ENCODE results near the gene ITFG1. TPM values are rescaled to one million over a fixed set of nuclear protein-coding genes. Genes with fewer than 3 reads are reported as not detected.

ITFG1 gene
- total RNA-seq, 4 donors from 2014 or later = 44.8 to 98.4 (median 65.5) TPM

DNA sequence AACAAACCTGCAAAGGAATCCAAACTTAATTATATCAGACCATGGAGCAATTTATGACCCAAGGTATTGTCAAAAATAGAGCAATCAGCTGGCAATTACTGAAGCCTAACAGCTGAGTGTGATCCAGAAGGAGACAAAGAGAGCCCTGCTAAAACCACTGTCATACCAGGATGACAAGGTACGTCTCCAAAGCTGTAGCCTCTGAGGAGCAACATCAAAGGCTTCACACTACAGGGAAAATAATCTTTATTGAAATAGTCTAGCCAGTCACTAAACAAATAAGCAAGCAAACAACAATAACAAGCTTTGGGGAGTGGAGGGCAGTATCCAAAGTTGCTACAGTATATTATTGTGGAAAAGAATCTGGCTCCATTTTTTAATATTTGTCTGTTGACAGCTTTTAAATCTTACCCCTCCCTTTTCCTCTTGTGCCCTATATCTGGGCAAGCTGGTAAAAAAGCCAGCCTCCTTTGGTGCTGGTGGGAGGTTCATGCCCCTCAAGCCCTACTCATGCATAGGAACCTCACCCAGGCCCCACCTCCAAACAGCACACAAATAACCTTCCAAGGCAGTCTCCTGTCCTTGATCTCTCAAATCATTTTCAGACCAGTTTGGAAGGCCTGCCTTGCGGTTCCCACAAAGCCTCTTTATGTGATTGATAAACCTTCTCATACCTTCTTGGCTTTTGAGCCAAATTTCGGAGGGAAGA, 73.7 kb downstream of the ITFG1 start:
- TF ChIP-seq, protein P1, sequence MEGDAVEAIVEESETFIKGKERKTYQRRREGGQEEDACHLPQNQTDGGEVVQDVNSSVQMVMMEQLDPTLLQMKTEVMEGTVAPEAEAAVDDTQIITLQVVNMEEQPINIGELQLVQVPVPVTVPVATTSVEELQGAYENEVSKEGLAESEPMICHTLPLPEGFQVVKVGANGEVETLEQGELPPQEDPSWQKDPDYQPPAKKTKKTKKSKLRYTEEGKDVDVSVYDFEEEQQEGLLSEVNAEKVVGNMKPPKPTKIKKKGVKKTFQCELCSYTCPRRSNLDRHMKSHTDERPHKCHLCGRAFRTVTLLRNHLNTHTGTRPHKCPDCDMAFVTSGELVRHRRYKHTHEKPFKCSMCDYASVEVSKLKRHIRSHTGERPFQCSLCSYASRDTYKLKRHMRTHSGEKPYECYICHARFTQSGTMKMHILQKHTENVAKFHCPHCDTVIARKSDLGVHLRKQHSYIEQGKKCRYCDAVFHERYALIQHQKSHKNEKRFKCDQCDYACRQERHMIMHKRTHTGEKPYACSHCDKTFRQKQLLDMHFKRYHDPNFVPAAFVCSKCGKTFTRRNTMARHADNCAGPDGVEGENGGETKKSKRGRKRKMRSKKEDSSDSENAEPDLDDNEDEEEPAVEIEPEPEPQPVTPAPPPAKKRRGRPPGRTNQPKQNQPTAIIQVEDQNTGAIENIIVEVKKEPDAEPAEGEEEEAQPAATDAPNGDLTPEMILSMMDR (IDR thresholded peaks at IDR 0.05; ENCODE audit: low read depth) = no peak

DNA sequence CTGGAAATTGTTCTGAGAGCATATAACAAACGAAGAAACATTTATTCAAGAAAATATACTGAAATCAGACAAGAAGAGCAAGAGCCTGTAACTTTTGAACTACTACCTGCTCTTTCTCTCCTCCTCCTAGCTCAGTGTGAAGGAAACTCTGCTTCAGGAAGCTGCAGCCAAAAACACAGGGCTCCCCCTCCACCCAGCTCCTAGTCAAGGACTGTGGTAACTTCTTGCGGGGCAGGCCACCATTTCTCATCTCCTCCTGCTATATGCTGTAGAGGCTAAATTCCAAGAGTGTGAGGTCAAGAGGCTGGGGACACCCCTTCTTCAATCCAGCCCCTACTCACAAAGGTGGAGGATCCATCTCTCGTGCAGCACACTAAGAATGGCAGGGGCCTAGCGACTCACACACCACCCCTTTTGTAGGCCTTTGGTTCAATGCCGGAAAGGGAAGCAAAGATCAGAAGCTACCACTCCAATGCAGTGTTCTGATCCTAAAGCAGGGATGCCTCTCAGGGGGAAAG, 74.6 kb downstream of the ITFG1 start:
- TF ChIP-seq, protein P1 (IDR thresholded peaks at IDR 0.05; ENCODE audit: low read depth) = no peak

DNA sequence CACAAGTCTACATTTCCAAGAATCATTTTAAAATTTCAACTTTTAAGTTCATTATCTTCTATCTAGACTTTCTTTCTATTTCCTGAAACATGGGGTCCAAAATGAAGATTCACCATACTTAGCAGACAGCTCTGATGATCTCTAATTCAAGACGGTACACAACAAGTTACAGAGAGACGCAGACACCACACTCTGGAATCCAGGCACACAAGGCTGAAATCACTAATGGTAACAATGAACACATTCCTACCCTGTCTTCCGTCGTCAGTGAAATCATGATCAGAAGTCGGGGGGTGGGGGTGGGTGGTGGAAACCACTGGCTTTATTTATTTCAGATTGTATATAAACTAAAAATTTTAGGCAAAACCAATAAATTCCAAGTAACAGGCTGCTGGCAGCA, 78.5 kb downstream of the ITFG1 start:
- TF ChIP-seq, protein P1 (IDR thresholded peaks at IDR 0.05; ENCODE audit: low read depth) = no peak

DNA sequence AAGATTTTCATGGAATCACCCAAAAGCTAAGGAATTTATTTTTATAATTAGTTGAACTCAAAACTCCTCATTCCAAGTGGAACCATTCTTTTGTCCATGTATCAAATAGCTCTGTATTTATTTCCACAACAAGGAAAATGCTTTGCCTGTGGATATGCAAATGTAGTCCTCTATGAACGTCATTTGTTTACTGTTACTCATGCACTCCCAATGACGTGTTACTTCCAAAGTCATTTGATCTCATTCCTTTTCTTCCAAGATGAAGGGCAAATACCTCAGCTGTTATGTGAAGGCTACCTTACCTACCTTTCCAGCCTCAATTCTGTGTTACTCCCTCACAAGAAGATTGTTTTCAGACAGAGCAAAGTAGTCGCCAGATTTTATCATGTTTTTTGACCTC, 83.7 kb downstream of the ITFG1 start:
- TF ChIP-seq, protein P1 (IDR thresholded peaks at IDR 0.05; ENCODE audit: low read depth) = no peak

DNA sequence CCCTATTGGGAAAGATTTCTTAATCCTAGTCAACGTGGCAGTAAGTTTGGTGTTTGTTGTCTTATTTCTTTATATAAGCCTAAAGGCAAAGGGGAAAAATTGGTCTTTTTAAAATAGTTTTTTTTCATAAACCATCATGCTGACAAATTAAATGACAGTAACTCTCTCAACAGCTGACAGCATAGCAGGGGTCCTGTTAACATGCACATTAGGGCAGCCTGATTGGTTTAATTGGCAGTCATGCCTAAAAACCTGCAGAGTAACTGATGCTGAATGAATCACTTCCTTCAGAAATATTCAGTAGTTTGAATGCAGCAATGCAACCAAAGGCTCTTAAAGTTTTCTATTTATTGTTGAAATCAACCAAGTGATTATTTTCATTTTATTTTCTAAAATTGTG, 85.4 kb downstream of the ITFG1 start:
- TF ChIP-seq, protein P1 (IDR thresholded peaks at IDR 0.05; ENCODE audit: low read depth) = no peak

DNA sequence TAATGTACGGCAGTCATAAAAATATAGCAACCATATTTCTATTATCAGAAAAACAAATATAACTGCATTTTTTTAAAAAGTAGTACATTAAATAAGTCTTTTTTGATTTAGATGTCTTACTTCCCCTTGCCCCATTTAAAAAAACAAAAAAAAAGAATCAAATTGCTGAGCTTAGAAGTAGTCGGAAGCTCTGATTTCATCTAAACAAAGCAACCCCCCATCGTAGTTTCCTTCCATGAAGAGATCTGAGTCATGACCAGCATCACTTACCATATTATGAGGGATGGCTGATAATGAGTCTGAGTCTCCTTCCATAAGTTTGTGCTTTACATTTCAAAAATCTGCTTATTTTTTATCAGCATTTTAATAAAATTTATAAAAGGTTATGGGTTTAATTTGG, 86.2 kb downstream of the ITFG1 start:
- TF ChIP-seq, protein P1 (IDR thresholded peaks at IDR 0.05; ENCODE audit: low read depth) = no peak

DNA sequence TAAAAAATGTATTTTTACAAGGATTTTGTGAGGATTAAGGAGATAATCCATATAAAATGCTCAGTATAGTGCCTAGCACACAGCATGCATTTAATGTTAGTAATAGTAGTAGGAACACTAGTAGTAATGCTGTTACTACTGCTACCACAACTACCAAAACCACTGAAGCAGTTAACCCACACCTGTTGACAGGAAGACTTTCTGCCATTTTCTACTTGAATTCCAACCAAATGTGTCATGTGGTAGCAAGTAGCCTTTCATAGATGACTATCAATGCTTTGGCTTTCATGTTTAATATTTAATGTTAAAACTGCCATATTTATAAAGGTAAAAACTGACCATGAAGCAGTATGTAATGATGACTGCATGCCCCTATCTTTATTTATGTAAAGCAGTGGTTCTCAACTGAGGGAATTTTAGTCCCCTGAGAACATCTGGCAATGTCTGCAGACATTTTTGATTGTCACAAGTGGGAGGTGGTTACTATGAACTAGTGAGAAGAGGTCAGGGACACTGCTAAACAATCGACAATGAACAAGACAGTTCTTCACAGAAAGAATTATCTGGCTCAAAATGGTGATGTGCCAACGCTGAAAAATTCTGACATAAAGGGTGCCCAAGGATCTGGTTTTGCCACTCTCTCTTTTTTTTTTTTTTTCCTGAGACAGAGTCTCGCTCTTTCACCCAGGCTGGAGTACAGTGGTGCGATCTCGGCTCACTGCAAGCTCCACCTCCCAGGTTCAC, 89.4 kb downstream of the ITFG1 start:
- TF ChIP-seq, protein P1 (IDR thresholded peaks at IDR 0.05; ENCODE audit: low read depth) = no peak

Measured in subcutaneous adipose tissue (tissue), 4 donors.